WTC11 (cell line): ENCODE measurements around the gene PDSS2.

Experiments
- CREB1 ChIP-seq: sonication (generic); formaldehyde crosslinking; IDR thresholded peaks from 2 replicates; pipeline ENCODE4 v1.8.0; 2023; ENCODE audit warnings: mild to moderate bottlenecking, missing genetic modification reagents
- ELF4 ChIP-seq: sonication (generic); formaldehyde crosslinking; IDR thresholded peaks from 2 replicates; pipeline ENCODE4 v1.8.1; 2022; ENCODE audit warnings: low read depth, mild to moderate bottlenecking, moderate library complexity, missing genetic modification reagents
- IRF2 ChIP-seq: sonication (generic); formaldehyde crosslinking; IDR thresholded peaks from 2 replicates; pipeline ENCODE4 v1.8.0; 2022; ENCODE audit warnings: low read depth, missing genetic modification reagents, borderline replicate concordance
- JUN ChIP-seq: sonication (generic); formaldehyde crosslinking; IDR thresholded peaks from 2 replicates; pipeline ENCODE4 v1.8.0; 2023; ENCODE audit warnings: mild to moderate bottlenecking, missing genetic modification reagents
- SP1 ChIP-seq: sonication (generic); formaldehyde crosslinking; conservative IDR thresholded peaks from 2 replicates; pipeline ENCODE4 v1.8.1; 2022; ENCODE audit warnings: missing genetic modification reagents
- ZNF232 ChIP-seq: sonication (generic); formaldehyde crosslinking; IDR thresholded peaks from 2 replicates; pipeline ENCODE4 v1.8.0; 2022; ENCODE audit warnings: mild to moderate bottlenecking, missing genetic modification reagents
- TF ChIP-seq, protein P1 (sequence below): fragments of 200-600 bp; IDR thresholded peaks from 2 replicates; pipeline ENCODE4 v1.8.0; 2022; ENCODE audit warnings: antibody characterized with exemption
- TF ChIP-seq, protein P2 (sequence below): sonication (generic); formaldehyde crosslinking; IDR thresholded peaks from 2 replicates; pipeline ENCODE4 v1.8.1; 2023; ENCODE audit warnings: mild to moderate bottlenecking, missing genetic modification reagents
- TF ChIP-seq, protein P3 (sequence below): fragments of 250-450 bp; sonication (Bioruptor Pico); IDR thresholded peaks from 2 replicates; pipeline ENCODE4 v2.1.2; 2022; ENCODE audit warnings: mild to moderate bottlenecking, moderate library complexity

DNA sequence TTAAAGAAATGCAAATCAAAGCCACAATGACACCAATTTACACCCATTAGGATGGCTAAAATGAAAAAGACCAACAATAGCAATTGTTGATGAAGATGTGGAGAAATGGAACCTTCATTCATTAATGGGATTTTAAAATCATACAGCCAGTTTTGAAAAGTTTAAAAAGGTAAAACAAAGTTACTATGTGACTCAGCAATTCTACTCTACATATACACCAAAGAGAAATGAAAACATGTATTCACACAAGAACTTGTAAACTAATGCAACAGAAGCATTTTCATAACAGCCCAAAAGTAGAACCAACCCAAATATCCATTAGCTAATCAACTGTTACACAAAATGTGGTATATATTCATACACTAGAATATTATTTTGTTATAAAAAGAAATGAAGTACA is 75.7 kb downstream of the PDSS2 start:
- TF ChIP-seq JUN (CRISPR knock-in tag) (no peak), ZNF232 (no peak), CREB1 (CRISPR knock-in tag) (no peak), IRF2 (CRISPR knock-in tag) (no peak), ELF4 (CRISPR knock-in tag) (no peak), SP1 (CRISPR knock-in tag) (no peak)
- TF ChIP-seq, protein P1, sequence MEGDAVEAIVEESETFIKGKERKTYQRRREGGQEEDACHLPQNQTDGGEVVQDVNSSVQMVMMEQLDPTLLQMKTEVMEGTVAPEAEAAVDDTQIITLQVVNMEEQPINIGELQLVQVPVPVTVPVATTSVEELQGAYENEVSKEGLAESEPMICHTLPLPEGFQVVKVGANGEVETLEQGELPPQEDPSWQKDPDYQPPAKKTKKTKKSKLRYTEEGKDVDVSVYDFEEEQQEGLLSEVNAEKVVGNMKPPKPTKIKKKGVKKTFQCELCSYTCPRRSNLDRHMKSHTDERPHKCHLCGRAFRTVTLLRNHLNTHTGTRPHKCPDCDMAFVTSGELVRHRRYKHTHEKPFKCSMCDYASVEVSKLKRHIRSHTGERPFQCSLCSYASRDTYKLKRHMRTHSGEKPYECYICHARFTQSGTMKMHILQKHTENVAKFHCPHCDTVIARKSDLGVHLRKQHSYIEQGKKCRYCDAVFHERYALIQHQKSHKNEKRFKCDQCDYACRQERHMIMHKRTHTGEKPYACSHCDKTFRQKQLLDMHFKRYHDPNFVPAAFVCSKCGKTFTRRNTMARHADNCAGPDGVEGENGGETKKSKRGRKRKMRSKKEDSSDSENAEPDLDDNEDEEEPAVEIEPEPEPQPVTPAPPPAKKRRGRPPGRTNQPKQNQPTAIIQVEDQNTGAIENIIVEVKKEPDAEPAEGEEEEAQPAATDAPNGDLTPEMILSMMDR: no peak
- TF ChIP-seq, protein P2, sequence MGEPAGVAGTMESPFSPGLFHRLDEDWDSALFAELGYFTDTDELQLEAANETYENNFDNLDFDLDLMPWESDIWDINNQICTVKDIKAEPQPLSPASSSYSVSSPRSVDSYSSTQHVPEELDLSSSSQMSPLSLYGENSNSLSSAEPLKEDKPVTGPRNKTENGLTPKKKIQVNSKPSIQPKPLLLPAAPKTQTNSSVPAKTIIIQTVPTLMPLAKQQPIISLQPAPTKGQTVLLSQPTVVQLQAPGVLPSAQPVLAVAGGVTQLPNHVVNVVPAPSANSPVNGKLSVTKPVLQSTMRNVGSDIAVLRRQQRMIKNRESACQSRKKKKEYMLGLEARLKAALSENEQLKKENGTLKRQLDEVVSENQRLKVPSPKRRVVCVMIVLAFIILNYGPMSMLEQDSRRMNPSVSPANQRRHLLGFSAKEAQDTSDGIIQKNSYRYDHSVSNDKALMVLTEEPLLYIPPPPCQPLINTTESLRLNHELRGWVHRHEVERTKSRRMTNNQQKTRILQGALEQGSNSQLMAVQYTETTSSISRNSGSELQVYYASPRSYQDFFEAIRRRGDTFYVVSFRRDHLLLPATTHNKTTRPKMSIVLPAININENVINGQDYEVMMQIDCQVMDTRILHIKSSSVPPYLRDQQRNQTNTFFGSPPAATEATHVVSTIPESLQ: no peak
- TF ChIP-seq, protein P3, sequence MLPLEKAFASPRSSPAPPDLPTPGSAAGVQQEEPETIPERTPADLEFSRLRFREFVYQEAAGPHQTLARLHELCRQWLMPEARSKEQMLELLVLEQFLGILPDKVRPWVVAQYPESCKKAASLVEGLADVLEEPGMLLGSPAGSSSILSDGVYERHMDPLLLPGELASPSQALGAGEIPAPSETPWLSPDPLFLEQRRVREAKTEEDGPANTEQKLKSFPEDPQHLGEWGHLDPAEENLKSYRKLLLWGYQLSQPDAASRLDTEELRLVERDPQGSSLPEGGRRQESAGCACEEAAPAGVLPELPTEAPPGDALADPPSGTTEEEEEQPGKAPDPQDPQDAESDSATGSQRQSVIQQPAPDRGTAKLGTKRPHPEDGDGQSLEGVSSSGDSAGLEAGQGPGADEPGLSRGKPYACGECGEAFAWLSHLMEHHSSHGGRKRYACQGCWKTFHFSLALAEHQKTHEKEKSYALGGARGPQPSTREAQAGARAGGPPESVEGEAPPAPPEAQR (CRISPR knock-in tag): no peak
